Activated CD4-positive, alpha-beta memory T cell treated with anti-CD3 and anti-CD28 coated beads for 36 hours (primary cell): ENCODE data around the gene FAM180B. TPM values are rescaled to one million over a fixed set of nuclear protein-coding genes. Genes with fewer than 3 reads are reported as not detected.

ENCODE experiments used
- CTCF ChIA-PET: fragments of 350-600 bp; sonication (Branson Sonifier 250); formaldehyde crosslinking; loops from one replicate; lab custom pipeline; 2021; ENCODE audit warnings: antibody characterized with exemption, inconsistent platforms; lab: Charles Lee
- POLR2A ChIA-PET: fragments of 350-600 bp; sonication (Branson Sonifier 250); formaldehyde crosslinking; loops from one replicate; lab custom pipeline; 2021; ENCODE audit warnings: antibody characterized with exemption; lab: Charles Lee
- DNase-seq: peaks from one replicate; pipeline ENCODE4 v3.0.0-alpha.2; 2020
- H3K27ac Mint-ChIP-seq: one replicate; pipeline ENCODE4 v1.8.0; 2021; ENCODE audit warnings: mixed read lengths
- H3K27me3 Mint-ChIP-seq: one replicate; pipeline ENCODE4 v1.8.0; 2021; ENCODE audit warnings: mixed read lengths
- H3K36me3 Mint-ChIP-seq: one replicate; pipeline ENCODE4 v1.8.0; 2021; ENCODE audit warnings: mixed read lengths
- H3K4me1 Mint-ChIP-seq: one replicate; pipeline ENCODE4 v1.8.0; 2021; ENCODE audit warnings: low read depth, mixed read lengths
- H3K4me3 Mint-ChIP-seq: one replicate; pipeline ENCODE4 v1.8.0; 2021; ENCODE audit warnings: mild to moderate bottlenecking, mixed read lengths
- H3K9me3 Mint-ChIP-seq: one replicate; pipeline ENCODE4 v1.8.0; 2021; ENCODE audit warnings: mixed read lengths
- intact Hi-C: fragments of 100-400 bp; cut with micrococcal nuclease; formaldehyde crosslinking; loops from one replicate; pipeline ENCODE4 v1.15.1; 2023
- total RNA-seq, 2 experiments: library from RNA; stranded (reverse); gene quantifications; one replicate each; pipeline ENCODE4 v1.2.3, GENCODE V29; 2021

The FAM180B gene
- total RNA-seq, 2 experiments from 2014 or later: not detected

DNA sequence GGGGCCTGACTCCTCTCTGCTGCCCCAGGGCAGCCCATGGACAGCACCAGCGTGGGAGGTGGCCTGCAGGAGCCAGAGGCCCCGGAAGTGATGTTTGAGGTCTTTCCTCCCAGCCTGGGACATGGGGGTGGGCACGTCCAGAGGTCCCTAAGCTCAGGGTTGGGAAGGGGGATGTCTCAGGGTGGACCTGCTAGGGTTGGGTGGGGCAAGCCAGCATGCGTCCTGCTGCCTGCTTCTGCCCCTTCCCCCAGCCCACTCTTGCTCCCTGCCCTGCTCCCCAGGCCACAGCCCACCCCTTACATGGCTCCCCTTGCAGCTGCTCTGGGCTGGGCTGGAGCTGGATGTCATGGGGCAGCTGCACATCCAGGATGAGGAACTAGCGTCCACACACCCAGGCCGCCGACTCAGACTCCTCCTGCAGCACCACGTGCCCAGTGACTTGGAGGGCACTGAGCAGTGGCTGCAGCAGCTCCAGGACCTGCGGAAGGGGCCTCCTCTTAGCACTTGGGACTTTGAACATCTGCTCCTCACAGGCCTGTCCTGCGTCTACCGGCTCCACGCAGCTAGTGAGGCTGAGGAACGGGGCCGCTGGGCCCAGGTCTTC, 1.3 kb downstream of the FAM180B start:
- H3K4me1 Mint-ChIP-seq: peaks cover 2% of the 10 kb centered on the region
- H3K27ac Mint-ChIP-seq: no peak overlapping the region
- no peak for DNase-seq
- POLR2A ChIA-PET: no interaction called here
- no peaks in the 10 kb centered on the region for H3K9me3 Mint-ChIP-seq
- H3K4me3 Mint-ChIP-seq: no peak overlapping the region
- peaks cover 6% of the 10 kb centered on the region for H3K27me3 Mint-ChIP-seq
- CTCF ChIA-PET: interaction anchor here (0.6 kb wide), 1 partner anchor 214 kb away, joined by 3 read pairs; no protein-coding TSS in a partner anchor
- peaks cover 15% of the 10 kb centered on the region for H3K36me3 Mint-ChIP-seq
- intact Hi-C loops: no loop called here

DNA sequence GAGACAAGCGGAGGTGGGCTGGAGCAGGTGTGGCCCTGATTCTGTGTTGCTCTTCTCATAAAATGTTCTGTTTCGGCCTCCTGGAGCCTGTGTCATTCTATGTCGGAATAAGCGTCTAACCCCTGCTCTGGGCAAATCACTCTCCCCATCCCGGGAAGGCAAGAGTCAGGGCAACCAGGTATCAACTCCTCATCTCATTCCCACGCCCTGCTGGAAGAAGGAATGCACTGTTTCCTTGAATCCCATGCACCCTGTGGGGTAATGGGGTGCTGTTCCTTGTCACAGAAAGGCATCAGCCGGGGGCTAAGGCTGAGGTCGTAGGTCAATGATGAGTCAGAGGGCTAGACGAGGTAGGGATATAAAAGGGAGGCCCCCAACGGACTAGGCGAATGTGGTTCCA, 2.6 kb downstream of the FAM180B start:
- ChIA-PET POLR2A (no interaction called here), CTCF (no interaction called here)
- H3K4me1 Mint-ChIP-seq: peaks cover 8% of the 10 kb centered on the region
- intact Hi-C loops: no loop called here
- DNase-seq: no peak
- H3K9me3 Mint-ChIP-seq: no peaks in the 10 kb centered on the region
- peaks cover 8% of the 10 kb centered on the region for H3K36me3 Mint-ChIP-seq
- H3K27ac Mint-ChIP-seq: no peak overlapping the region
- no peak overlapping the region for H3K4me3 Mint-ChIP-seq
- peaks cover 17% of the 10 kb centered on the region for H3K27me3 Mint-ChIP-seq

DNA sequence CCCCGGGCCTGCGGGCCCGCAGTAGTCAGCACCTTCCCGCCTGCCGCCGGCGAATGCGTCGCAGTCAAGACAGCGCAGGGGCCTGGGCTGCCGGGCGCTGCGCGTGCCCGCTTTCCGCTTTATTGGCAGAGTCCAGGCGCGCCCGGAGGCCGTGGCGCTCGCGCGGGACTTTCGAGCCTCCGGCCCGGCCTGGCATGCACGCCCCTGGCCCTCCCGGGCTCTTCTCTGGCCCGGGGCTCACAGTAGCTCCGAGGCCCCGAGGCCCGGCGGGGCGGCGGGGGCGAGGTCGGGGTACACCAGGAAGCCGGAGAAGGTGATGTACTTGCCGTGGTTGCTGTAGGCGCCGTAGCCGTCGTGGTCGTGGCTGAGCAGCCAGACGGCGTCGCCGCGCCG, 3.1 kb downstream of the FAM180B start:
- Mint-ChIP-seq H3K36me3 (peaks cover 5% of the 10 kb centered on the region), H3K4me1 (peaks cover 8% of the 10 kb centered on the region), H3K9me3 (no peaks in the 10 kb centered on the region), H3K4me3 (no peak overlapping the region), H3K27me3 (peaks cover 21% of the 10 kb centered on the region), H3K27ac (no peak overlapping the region)
- ChIA-PET POLR2A (no interaction called here), CTCF (no interaction called here)
- no peak for DNase-seq
- intact Hi-C loops: no loop called here

DNA sequence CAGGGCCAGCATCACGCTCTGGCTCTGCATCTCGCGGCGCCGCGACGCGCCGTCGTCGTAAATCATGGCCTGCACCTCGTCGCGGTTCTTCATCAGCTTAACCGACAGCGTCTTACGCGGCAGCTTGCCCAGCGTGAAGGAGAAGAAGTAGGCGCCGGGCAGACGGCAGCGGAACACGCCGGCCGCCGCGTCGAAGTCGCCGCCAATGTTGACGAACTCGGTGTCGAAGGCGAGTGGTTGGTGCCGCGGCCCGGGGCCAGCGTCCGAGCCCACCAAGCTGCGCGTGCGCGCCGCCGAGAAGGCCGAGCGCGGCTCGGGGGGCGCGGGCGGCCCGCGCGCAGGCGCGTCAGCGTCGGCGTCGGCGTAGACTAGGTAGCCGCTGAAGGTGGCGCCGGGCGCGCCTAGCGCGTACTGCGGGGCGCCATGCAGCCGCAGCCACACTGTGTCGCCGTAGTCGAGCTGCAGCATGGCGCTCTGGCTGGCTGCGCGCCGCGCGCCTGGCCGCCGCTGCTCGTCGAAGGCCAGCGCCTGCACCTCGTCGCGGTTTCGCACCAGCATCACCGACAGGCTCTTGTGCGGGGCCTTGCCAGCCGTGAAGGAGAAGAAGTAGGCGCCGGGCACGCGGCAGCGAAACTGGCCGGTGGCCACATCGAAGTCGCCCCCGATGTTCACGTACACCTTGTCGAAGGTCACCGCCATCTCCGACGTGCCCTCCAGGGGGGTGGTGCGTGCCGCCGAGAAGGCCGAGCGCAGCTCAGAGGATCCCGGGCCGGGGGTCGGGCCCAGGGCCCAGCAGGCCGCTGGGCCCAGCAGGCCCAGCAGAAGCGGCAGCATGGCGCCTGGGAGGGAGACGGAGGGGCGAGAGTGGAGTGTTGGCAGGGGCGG, 3.7 kb downstream of the FAM180B start:
- Mint-ChIP-seq H3K4me3 (no peak overlapping the region), H3K4me1 (peaks cover 8% of the 10 kb centered on the region), H3K27me3 (peaks cover 25% of the 10 kb centered on the region), H3K36me3 (no peaks in the 10 kb centered on the region), H3K27ac (no peak overlapping the region), H3K9me3 (no peaks in the 10 kb centered on the region)
- no peak for DNase-seq
- CTCF ChIA-PET: no interaction called here
- POLR2A ChIA-PET: no interaction called here
- intact Hi-C loops: no loop called here

DNA sequence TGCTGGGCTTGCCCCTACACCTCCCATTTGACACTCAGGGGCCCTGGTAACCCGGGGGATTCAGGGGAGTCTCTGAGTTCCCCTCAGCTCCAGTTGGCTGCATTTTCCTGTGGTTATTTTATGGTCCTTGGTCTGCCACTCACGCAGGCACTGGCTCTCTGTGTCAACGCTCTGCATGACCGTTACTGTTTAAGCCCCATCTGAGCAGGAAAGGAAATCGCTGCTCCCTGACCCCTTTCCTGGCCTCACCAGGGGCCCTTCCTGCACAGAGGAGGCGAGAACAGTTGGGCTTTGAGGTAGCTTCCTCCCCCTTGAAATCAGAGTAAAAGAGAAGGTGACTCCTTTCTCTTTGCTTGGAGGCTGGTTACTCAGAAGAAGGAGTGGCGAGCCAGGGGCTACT, 5.3 kb downstream of the FAM180B start:
- H3K36me3 Mint-ChIP-seq: no peaks in the 10 kb centered on the region
- H3K4me3 Mint-ChIP-seq: no peak overlapping the region
- ChIA-PET POLR2A (no interaction called here), CTCF (no interaction called here)
- peaks cover 32% of the 10 kb centered on the region for H3K27me3 Mint-ChIP-seq
- H3K9me3 Mint-ChIP-seq: no peaks in the 10 kb centered on the region
- no peak overlapping the region for H3K27ac Mint-ChIP-seq
- peaks cover 8% of the 10 kb centered on the region for H3K4me1 Mint-ChIP-seq
- intact Hi-C loops: no loop called here
- no peak for DNase-seq

DNA sequence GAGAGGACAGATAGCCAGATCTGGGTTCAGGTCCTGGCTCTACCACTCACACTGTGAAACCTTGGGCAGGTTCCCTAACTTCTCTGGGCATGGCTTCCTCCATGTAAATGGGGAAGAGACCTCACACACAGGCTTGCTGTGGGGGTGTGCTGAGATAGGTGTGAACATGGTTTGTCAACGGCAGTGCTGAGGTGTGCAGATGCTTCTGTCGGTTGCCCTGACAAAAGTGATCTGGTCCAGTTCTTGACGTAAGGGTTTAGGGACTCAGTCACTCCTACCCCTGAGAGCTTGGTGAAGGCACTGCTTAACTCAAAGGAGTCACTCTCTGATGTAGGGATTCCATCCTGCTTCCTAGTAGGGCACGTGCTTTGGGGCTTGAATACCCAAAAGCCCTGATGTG, 5.8 kb downstream of the FAM180B start:
- CTCF ChIA-PET: no interaction called here
- H3K9me3 Mint-ChIP-seq: no peaks in the 10 kb centered on the region
- no peak overlapping the region for H3K27ac Mint-ChIP-seq
- no peaks in the 10 kb centered on the region for H3K36me3 Mint-ChIP-seq
- H3K4me1 Mint-ChIP-seq: peaks cover 8% of the 10 kb centered on the region
- peaks cover 32% of the 10 kb centered on the region for H3K27me3 Mint-ChIP-seq
- DNase-seq: no peak
- POLR2A ChIA-PET: no interaction called here
- intact Hi-C loops: no loop called here
- H3K4me3 Mint-ChIP-seq: no peak overlapping the region

DNA sequence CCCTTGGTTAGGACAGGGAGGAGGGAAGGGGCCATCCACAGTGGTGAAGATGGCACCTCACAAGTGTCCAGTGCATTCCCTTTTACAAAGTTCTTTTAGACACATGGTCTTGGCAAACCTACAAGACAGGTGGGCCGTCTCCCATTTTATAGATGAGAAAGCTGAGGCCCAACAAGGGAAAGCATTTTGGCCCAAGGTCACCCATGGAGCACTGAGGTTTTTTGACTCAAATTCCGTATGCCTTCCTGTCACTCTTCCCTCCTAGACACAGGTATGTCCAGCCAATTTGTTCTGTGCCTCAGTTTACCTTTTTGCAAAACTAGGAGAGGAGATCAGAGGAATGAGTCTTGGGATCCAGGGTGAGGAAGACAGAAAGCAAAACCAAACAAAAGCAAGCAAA, 6.5 kb downstream of the FAM180B start:
- H3K4me1 Mint-ChIP-seq: peaks cover 8% of the 10 kb centered on the region
- CTCF ChIA-PET: no interaction called here
- no peak for DNase-seq
- POLR2A ChIA-PET: interaction anchor here (0.6 kb wide), 1 partner anchor 122 kb away, joined by 3 read pairs; no protein-coding TSS in a partner anchor
- peaks cover 32% of the 10 kb centered on the region for H3K27me3 Mint-ChIP-seq
- no peak overlapping the region for H3K4me3 Mint-ChIP-seq
- no peaks in the 10 kb centered on the region for H3K9me3 Mint-ChIP-seq
- H3K27ac Mint-ChIP-seq: no peak overlapping the region
- intact Hi-C loops: no loop called here
- no peaks in the 10 kb centered on the region for H3K36me3 Mint-ChIP-seq

DNA sequence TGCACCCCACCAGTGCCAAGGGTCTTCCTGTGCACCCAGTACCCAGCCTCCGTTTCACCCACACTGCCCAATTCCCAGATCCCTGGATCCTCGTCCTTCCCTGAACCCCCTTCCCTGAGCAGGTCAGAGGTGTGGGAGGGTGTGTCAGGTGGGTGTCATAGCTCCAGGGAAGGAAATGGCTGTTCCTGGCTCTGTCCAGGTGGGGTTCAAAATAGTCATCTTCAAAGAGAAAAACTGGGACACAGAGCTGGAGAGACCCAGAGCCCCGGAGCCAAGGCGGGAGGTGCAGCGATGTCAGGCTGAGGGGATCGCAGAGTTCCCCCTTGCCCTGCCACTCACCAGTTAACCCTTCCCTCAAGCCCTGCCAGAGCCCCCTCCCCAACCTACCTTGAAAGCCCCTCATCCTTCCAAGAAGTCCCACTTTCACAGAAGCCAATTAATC, 7.0 kb downstream of the FAM180B start:
- H3K4me3 Mint-ChIP-seq: no peak overlapping the region
- H3K36me3 Mint-ChIP-seq: no peaks in the 10 kb centered on the region
- H3K4me1 Mint-ChIP-seq: peaks cover 8% of the 10 kb centered on the region
- intact Hi-C loops: no loop called here
- no peak for DNase-seq
- ChIA-PET CTCF (no interaction called here), POLR2A (no interaction called here)
- H3K27me3 Mint-ChIP-seq: peaks cover 32% of the 10 kb centered on the region
- H3K27ac Mint-ChIP-seq: no peak overlapping the region
- H3K9me3 Mint-ChIP-seq: no peaks in the 10 kb centered on the region

DNA sequence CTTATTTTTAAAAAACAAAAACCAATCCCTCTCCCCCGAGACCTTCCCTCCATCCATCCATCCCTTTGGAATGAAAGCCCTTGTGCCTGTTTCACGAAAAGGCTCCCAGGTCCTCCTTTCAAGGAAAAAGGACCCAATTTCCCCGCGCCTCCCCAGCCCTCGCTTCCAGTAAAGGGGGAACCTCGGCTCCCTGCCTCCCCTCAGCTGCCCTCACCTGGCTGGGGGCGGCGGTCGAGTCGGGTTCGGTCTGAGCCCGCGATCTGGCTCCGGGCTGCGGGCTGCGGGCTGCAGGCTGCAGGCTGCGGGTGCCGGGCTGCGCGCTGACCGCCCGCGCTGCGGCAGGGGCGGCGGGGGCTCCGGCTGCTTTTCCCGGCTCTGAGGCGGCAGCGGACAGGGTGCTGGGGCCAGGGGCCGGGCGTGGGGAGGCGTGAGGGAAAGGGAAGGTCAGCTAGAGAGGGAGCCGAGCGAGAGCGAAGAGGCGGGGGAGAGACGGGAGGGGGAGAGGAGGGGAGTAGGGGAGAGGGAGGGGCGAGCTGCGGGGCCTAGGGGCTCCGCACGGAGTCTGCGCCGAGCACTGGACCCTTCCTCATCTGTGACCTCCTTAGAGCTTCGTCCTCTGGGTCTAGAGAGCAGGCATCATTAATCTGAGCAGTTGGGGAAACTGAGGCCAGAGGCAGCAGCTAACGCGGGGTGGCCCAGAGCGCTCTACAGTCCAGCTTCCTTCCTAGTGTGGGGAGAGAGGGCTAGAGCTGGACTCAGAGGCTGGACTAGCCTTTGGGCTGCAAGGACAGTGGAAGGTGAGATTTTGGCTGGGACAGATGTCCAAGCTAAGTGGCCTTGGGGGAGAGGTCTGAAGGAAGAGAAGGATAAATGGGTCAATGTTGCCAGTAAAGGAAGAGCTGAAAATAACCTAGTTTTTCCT, 7.7 kb downstream of the FAM180B start, which contains the start of gene C1QTNF4:
Gene C1QTNF4 (minus strand): TSS at position 478 of the 922 bp plus-strand sequence. CDS start 3,601 bp downstream, outside the sequence.
- POLR2A ChIA-PET: interaction anchor here (1.3 kb wide), 1 partner anchor 16 kb away, joined by 4 read pairs; the partner anchor contains the start of genes KBTBD4 and NDUFS3

DNA sequence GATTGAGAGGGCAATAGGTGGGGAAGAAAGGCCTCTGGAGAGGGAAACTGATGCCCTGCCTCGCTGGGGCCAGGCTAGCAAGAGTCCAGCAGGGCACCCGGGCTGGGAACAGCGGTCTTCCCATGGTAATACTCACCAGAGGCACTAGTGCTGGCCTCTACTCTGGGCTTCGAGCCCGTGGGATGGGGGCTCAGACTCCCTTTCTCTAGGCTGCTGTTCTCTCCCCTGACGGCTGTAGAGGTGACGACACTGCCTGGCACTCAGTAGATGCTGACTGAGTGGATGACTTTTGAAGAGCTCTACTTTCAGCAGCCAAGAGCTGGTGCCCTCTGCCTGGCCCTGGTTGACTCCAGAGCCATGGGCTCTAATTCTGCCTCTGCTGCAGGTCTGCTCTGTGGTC, 8.6 kb downstream of the FAM180B start:
- POLR2A ChIA-PET: interaction anchor here (1.3 kb wide), 1 partner anchor 16 kb away, joined by 4 read pairs; the partner anchor contains the start of genes KBTBD4 and NDUFS3
- intact Hi-C loops: no loop called here
- CTCF ChIA-PET: no interaction called here

More for the DNA sequence above, 7.7 kb downstream of the FAM180B start, which contains the start of gene C1QTNF4:
- Mint-ChIP-seq H3K4me3 (no peak within 1 kb of the TSS), H3K9me3 (no peaks in the 10 kb centered on the region), H3K4me1 (peaks cover 8% of the 10 kb centered on the region), H3K36me3 (no peaks in the 10 kb centered on the region), H3K27me3 (peaks cover 32% of the 10 kb centered on the region), H3K27ac (no peak within 1 kb of the TSS)
- intact Hi-C loops: no loop called here
- CTCF ChIA-PET: no interaction called here
- DNase-seq: no peak

DNA sequence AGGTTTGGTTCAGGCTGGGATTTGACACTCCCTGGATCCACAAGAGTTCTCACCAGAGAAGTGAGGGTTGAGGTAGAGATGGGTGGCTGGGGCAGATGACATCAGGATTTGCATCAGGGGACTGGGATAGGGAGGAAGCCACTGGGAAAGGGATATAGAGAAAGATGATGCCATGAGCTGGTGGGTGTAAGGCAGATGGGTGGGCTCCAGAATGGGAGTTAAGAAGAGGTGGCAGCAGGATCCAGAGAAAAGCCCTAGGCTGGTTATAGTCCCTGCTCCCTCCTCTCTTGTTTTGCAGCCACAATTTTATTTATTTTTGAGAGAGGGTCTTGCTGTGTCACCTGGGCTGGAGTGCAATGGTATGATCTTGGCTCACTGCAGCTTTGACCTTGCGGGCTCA, 9.5 kb downstream of the FAM180B start:
- POLR2A ChIA-PET: interaction anchor here (0.6 kb wide), 1 partner anchor 50 kb away, joined by 3 read pairs; no protein-coding TSS in a partner anchor
- CTCF ChIA-PET: no interaction called here
- Mint-ChIP-seq H3K27me3 (peaks cover 32% of the 10 kb centered on the region), H3K36me3 (no peaks in the 10 kb centered on the region), H3K4me1 (peaks cover 8% of the 10 kb centered on the region), H3K27ac (no peak overlapping the region), H3K4me3 (no peak overlapping the region), H3K9me3 (no peaks in the 10 kb centered on the region)
- intact Hi-C loops: no loop called here
- DNase-seq: no peak

More for the DNA sequence above, 8.6 kb downstream of the FAM180B start:
- Mint-ChIP-seq H3K27ac (no peak overlapping the region), H3K36me3 (no peaks in the 10 kb centered on the region), H3K4me1 (peaks cover 8% of the 10 kb centered on the region), H3K27me3 (peaks cover 32% of the 10 kb centered on the region), H3K9me3 (no peaks in the 10 kb centered on the region), H3K4me3 (no peak overlapping the region)
- DNase-seq: no peak
